ENCODE results near the gene TTC21A. TPM values are rescaled to one million over a fixed set of nuclear protein-coding genes. Genes with fewer than 3 reads are reported as not detected.

Gene TTC21A
- total RNA-seq, 5 donors from 2014 or later (not counting 1 experiment from before 2014, with no cell fraction given): 3.5 to 12.4 (median 5.4) TPM

GRCh38 chr3:39096775-39097174, 10.7 kb upstream of the TTC21A start:
- Histone ChIP-seq H3K27ac (ENCODE audit: low read length) (no peak overlapping the region), H3K4me1 (ENCODE audit: control insufficient read depth in 1 of 2, extremely low read depth in 1 of 2, insufficient read depth in 2 of 2, low read length in 2 of 2) (peaks cover 0 to 3% of the 10 kb centered on the region in 2 experiments), H3K9me3 (no peaks in the 10 kb centered on the region), H3K27me3 (replicated peaks in 1 of 2; ENCODE audit: control insufficient read depth in 2 of 2, extremely low read depth in 1 of 2, insufficient read depth in 2 of 2, low read length in 1 of 2) (no peaks in the 10 kb centered on the region), H3K4me3 (ENCODE audit: control insufficient read depth in 1 of 2, extremely low read depth in 1 of 2, low read length in 1 of 2) (no peak overlapping the region), H3K36me3 (ENCODE audit: control insufficient read depth in 2 of 2, extremely low read depth in 1 of 2, insufficient read depth in 1 of 2, low read length in 1 of 2) (peaks cover 27 to 86% of the 10 kb centered on the region in 2 donors)
- H3K36me3 Mint-ChIP-seq: peaks cover 38% of the 10 kb centered on the region
- peak overlapping the region in 1 of 2 donors; percentile 64 for H3K27ac Mint-ChIP-seq
- no peak overlapping the region for H3K4me3 Mint-ChIP-seq
- WGBS (ENCODE audit: insufficient coverage): 75% methylated on average over 1 of the region's 3 CpGs
- H3K9me3 Mint-ChIP-seq: no peaks in the 10 kb centered on the region
- ChIA-PET POLR2A (no interaction called here), CTCF (no interaction called here)
- H3K4me1 Mint-ChIP-seq: peaks cover 5 to 7% (median 5%) of the 10 kb centered on the region in 3 donors
- ATAC-seq (replicated peaks in 1 of 4) (no peak), DNase-seq (no peak)
- H3K27me3 Mint-ChIP-seq: no peaks in the 10 kb centered on the region

GRCh38 chr3:39097716-39098472, 9.6 kb upstream of the TTC21A start:
- Mint-ChIP-seq H3K4me1 (peaks cover 10 to 17% (median 16%) of the 10 kb centered on the region in 3 donors), H3K27ac (peak overlapping the region in 1 of 2 donors; percentile 36), H3K36me3 (peaks cover 33% of the 10 kb centered on the region), H3K27me3 (no peaks in the 10 kb centered on the region), H3K9me3 (no peaks in the 10 kb centered on the region), H3K4me3 (no peak overlapping the region)
- CTCF ChIA-PET: interaction anchor here (0.6 to 0.9 kb wide), 2 partner anchors 157 to 171 kb away, joined by 3 read pairs; no protein-coding TSS in a partner anchor
- POLR2A ChIA-PET: no interaction called here
- H3K4me1 ChIP-seq (ENCODE audit: control insufficient read depth in 1 of 2, extremely low read depth in 1 of 2, insufficient read depth in 2 of 2, low read length in 2 of 2): peaks cover 0 to 3% of the 10 kb centered on the region in 2 experiments
- ATAC-seq (replicated peaks in 1 of 4): no peak
- WGBS (ENCODE audit: insufficient coverage): 94% methylated on average over 6 of the region's 8 CpGs
- H3K27ac ChIP-seq (ENCODE audit: low read length): no peak overlapping the region
- no peak for DNase-seq
- H3K9me3 ChIP-seq: no peaks in the 10 kb centered on the region
- no peaks in the 10 kb centered on the region for H3K27me3 ChIP-seq (replicated peaks in 1 of 2; ENCODE audit: control insufficient read depth in 2 of 2, extremely low read depth in 1 of 2, insufficient read depth in 2 of 2, low read length in 1 of 2)
- no peak overlapping the region for H3K4me3 ChIP-seq (ENCODE audit: control insufficient read depth in 1 of 2, extremely low read depth in 1 of 2, low read length in 1 of 2)
- H3K36me3 ChIP-seq (ENCODE audit: control insufficient read depth in 2 of 2, extremely low read depth in 1 of 2, insufficient read depth in 1 of 2, low read length in 1 of 2): peaks cover 21 to 76% of the 10 kb centered on the region in 2 donors

- CTCF ChIA-PET: interaction anchor here in 1 of 2 donors (0.9 kb wide), 1 partner anchor 170 kb away, joined by 3 read pairs; no protein-coding TSS in a partner anchor
- no peak overlapping the region for H3K27ac ChIP-seq (ENCODE audit: low read length)
- H3K36me3 ChIP-seq (ENCODE audit: control insufficient read depth in 2 of 2, extremely low read depth in 1 of 2, insufficient read depth in 1 of 2, low read length in 1 of 2): peaks cover 21 to 70% of the 10 kb centered on the region in 2 donors
- peaks cover 0 to 3% of the 10 kb centered on the region in 2 experiments for H3K4me1 ChIP-seq (ENCODE audit: control insufficient read depth in 1 of 2, extremely low read depth in 1 of 2, insufficient read depth in 2 of 2, low read length in 2 of 2)
- H3K27ac Mint-ChIP-seq: peak overlapping the region in 1 of 2 donors; percentile 52
- DNase-seq (no peak), ATAC-seq (replicated peaks in 1 of 4) (no peak)
- H3K27me3 Mint-ChIP-seq: no peaks in the 10 kb centered on the region
- no peak overlapping the region for H3K4me3 ChIP-seq (ENCODE audit: control insufficient read depth in 1 of 2, extremely low read depth in 1 of 2, low read length in 1 of 2)
- H3K36me3 Mint-ChIP-seq: peaks cover 33% of the 10 kb centered on the region
- POLR2A ChIA-PET: no interaction called here
- H3K4me3 Mint-ChIP-seq: no peak overlapping the region
- H3K9me3 ChIP-seq: no peaks in the 10 kb centered on the region
- 97% methylated on average over 4 of the region's 8 CpGs for WGBS (ENCODE audit: insufficient coverage)
- no peaks in the 10 kb centered on the region for H3K27me3 ChIP-seq (replicated peaks in 1 of 2; ENCODE audit: control insufficient read depth in 2 of 2, extremely low read depth in 1 of 2, insufficient read depth in 2 of 2, low read length in 1 of 2)
- H3K4me1 Mint-ChIP-seq: peaks cover 17 to 24% (median 23%) of the 10 kb centered on the region in 3 donors
- H3K9me3 Mint-ChIP-seq: no peaks in the 10 kb centered on the region
These were observed 8.9 kb upstream of the TTC21A start for GRCh38 chr3:39098473-39099000.

- Mint-ChIP-seq H3K4me1 (peaks cover 20 to 28% (median 26%) of the 10 kb centered on the region in 3 donors), H3K27me3 (no peaks in the 10 kb centered on the region), H3K9me3 (no peaks in the 10 kb centered on the region), H3K4me3 (no peak overlapping the region), H3K36me3 (peaks cover 26% of the 10 kb centered on the region), H3K27ac (no peak overlapping the region)
- no peaks in the 10 kb centered on the region for H3K9me3 ChIP-seq
- ChIA-PET POLR2A (no interaction called here), CTCF (no interaction called here)
- H3K4me3 ChIP-seq (ENCODE audit: control insufficient read depth in 1 of 2, extremely low read depth in 1 of 2, low read length in 1 of 2): no peak overlapping the region
- no peak for DNase-seq
- H3K36me3 ChIP-seq (ENCODE audit: control insufficient read depth in 2 of 2, extremely low read depth in 1 of 2, insufficient read depth in 1 of 2, low read length in 1 of 2): peaks cover 20 to 64% of the 10 kb centered on the region in 2 donors
- peaks cover 0 to 3% of the 10 kb centered on the region in 2 experiments for H3K4me1 ChIP-seq (ENCODE audit: control insufficient read depth in 1 of 2, extremely low read depth in 1 of 2, insufficient read depth in 2 of 2, low read length in 2 of 2)
- 100% methylated on average over 1 of the region's 1 CpG for WGBS (ENCODE audit: insufficient coverage)
- H3K27ac ChIP-seq (ENCODE audit: low read length): no peak overlapping the region
- no peaks in the 10 kb centered on the region for H3K27me3 ChIP-seq (replicated peaks in 1 of 2; ENCODE audit: control insufficient read depth in 2 of 2, extremely low read depth in 1 of 2, insufficient read depth in 2 of 2, low read length in 1 of 2)
- ATAC-seq (replicated peaks in 1 of 4): no peak
These were observed 8.2 kb upstream of the TTC21A start for GRCh38 chr3:39099242-39099641.

- peaks cover 23 to 34% (median 29%) of the 10 kb centered on the region in 3 donors for H3K4me1 Mint-ChIP-seq
- peaks cover 0 to 3% of the 10 kb centered on the region in 2 experiments for H3K4me1 ChIP-seq (ENCODE audit: control insufficient read depth in 1 of 2, extremely low read depth in 1 of 2, insufficient read depth in 2 of 2, low read length in 2 of 2)
- H3K27me3 ChIP-seq (replicated peaks in 1 of 2; ENCODE audit: control insufficient read depth in 2 of 2, extremely low read depth in 1 of 2, insufficient read depth in 2 of 2, low read length in 1 of 2): no peaks in the 10 kb centered on the region
- H3K36me3 ChIP-seq (ENCODE audit: control insufficient read depth in 2 of 2, extremely low read depth in 1 of 2, insufficient read depth in 1 of 2, low read length in 1 of 2): peaks cover 15 to 57% of the 10 kb centered on the region in 2 donors
- POLR2A ChIA-PET: no interaction called here
- no peaks in the 10 kb centered on the region for H3K9me3 ChIP-seq
- H3K36me3 Mint-ChIP-seq: peaks cover 21% of the 10 kb centered on the region
- no peak overlapping the region for H3K4me3 Mint-ChIP-seq
- no peak for ATAC-seq (replicated peaks in 1 of 4)
- H3K4me3 ChIP-seq (ENCODE audit: control insufficient read depth in 1 of 2, extremely low read depth in 1 of 2, low read length in 1 of 2): no peak overlapping the region
- 100% methylated on average over 1 of the region's 2 CpGs for WGBS (ENCODE audit: insufficient coverage)
- no peak for DNase-seq
- peak overlapping the region in 1 of 2 donors; percentile 22 for H3K27ac Mint-ChIP-seq
- no peaks in the 10 kb centered on the region for H3K9me3 Mint-ChIP-seq
- CTCF ChIA-PET: no interaction called here
- no peak overlapping the region for H3K27ac ChIP-seq (ENCODE audit: low read length)
- no peaks in the 10 kb centered on the region for H3K27me3 Mint-ChIP-seq
These were observed 7.6 kb upstream of the TTC21A start for GRCh38 chr3:39099738-39100499.

GRCh38 chr3:39100500-39100886, 7.0 kb upstream of the TTC21A start:
- DNase-seq: no peak
- ChIA-PET CTCF (interaction anchor here (0.6 to 1.0 kb wide), 2 partner anchors 26 to 188 kb away, joined by 4 to 8 read pairs; no protein-coding TSS in a partner anchor), POLR2A (no interaction called here)
- no peaks in the 10 kb centered on the region for H3K27me3 ChIP-seq (replicated peaks in 1 of 2; ENCODE audit: control insufficient read depth in 2 of 2, extremely low read depth in 1 of 2, insufficient read depth in 2 of 2, low read length in 1 of 2)
- Mint-ChIP-seq H3K4me1 (peaks cover 29 to 39% (median 34%) of the 10 kb centered on the region in 3 donors), H3K27me3 (no peaks in the 10 kb centered on the region), H3K36me3 (peaks cover 16% of the 10 kb centered on the region), H3K4me3 (no peak overlapping the region), H3K9me3 (no peaks in the 10 kb centered on the region), H3K27ac (peak overlapping the region in 1 of 2 donors; percentile 69)
- 90% methylated on average over 6 of the region's 9 CpGs for WGBS (ENCODE audit: insufficient coverage)
- ATAC-seq (replicated peaks in 1 of 4): no peak
- peaks cover 15 to 51% of the 10 kb centered on the region in 2 donors for H3K36me3 ChIP-seq (ENCODE audit: control insufficient read depth in 2 of 2, extremely low read depth in 1 of 2, insufficient read depth in 1 of 2, low read length in 1 of 2)
- H3K9me3 ChIP-seq: no peaks in the 10 kb centered on the region
- peaks cover 0 to 7% of the 10 kb centered on the region in 2 experiments for H3K4me1 ChIP-seq (ENCODE audit: control insufficient read depth in 1 of 2, extremely low read depth in 1 of 2, insufficient read depth in 2 of 2, low read length in 2 of 2)
- H3K27ac ChIP-seq (ENCODE audit: low read length): no peak overlapping the region
- H3K4me3 ChIP-seq (ENCODE audit: control insufficient read depth in 1 of 2, extremely low read depth in 1 of 2, low read length in 1 of 2): no peak overlapping the region

All from T-cell (primary cell).